Measurements from ENCODE around the gene BCL11A.

DNA sequence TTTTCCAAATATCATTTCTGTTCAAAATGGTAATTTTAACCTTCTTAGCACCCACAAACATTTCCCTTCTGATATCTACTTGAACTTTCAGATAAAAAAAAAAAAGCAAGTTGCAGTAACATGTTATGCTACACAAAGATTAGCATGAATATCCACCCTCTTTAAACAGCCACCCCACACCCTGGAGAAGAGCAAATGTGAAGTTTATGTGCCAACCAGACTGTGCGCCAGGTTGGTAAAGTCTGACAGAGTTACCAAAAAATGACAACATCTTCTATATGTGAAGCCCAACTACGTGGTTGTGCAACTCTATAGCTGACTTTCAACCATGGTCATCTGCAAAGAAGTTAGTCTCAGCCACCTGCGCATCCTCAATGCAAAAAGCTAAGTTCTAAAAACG, 62.6 kb downstream of the BCL11A start:
- TF ChIP-seq, protein P1, sequence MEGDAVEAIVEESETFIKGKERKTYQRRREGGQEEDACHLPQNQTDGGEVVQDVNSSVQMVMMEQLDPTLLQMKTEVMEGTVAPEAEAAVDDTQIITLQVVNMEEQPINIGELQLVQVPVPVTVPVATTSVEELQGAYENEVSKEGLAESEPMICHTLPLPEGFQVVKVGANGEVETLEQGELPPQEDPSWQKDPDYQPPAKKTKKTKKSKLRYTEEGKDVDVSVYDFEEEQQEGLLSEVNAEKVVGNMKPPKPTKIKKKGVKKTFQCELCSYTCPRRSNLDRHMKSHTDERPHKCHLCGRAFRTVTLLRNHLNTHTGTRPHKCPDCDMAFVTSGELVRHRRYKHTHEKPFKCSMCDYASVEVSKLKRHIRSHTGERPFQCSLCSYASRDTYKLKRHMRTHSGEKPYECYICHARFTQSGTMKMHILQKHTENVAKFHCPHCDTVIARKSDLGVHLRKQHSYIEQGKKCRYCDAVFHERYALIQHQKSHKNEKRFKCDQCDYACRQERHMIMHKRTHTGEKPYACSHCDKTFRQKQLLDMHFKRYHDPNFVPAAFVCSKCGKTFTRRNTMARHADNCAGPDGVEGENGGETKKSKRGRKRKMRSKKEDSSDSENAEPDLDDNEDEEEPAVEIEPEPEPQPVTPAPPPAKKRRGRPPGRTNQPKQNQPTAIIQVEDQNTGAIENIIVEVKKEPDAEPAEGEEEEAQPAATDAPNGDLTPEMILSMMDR (IDR thresholded peaks at IDR 0.05), result no peak
- TF ChIP-seq EP300 (IDR thresholded peaks at IDR 0.05), result no peak
- no peak for TF ChIP-seq POLR2A (IDR thresholded peaks at IDR 0.05)
- no peak for TF ChIP-seq POLR2AphosphoS5 (IDR thresholded peaks at IDR 0.05)
